Smooth muscle cell (in vitro differentiated cells): ENCODE measurements around the gene SLPI. TPM values are rescaled to one million over a fixed set of nuclear protein-coding genes. Genes with fewer than 3 reads are reported as not detected.

ENCODE experiments used
- DNase-seq: peaks from one replicate; lab custom pipeline; 2025; ENCODE audit not compliant: unreplicated experiment; lab: John Stamatoyannopoulos, UW
- H2AFZ ChIP-seq: fragments of 200-600 bp; sonication (generic); 2 replicates; pipeline ENCODE4 v1.6.0; 2016; ENCODE audit warnings: antibody characterized with exemption, low read depth, mild to moderate bottlenecking
- H3F3A ChIP-seq: fragments of 200-600 bp; sonication (generic); 2 replicates; pipeline ENCODE4 v1.6.0; 2017; ENCODE audit warnings: antibody characterized with exemption, low read depth
- H3K27ac ChIP-seq: fragments of 200-600 bp; sonication (generic); 2 replicates; pipeline ENCODE4 v1.5.1; 2016; ENCODE audit warnings: low read depth, mild to moderate bottlenecking
- H3K27me3 ChIP-seq: fragments of 200-600 bp; sonication (generic); 2 replicates; pipeline ENCODE4 v1.6.1; 2016; ENCODE audit warnings: low read depth, mild to moderate bottlenecking
- H3K36me3 ChIP-seq: fragments of 200-600 bp; sonication (generic); 2 replicates; pipeline ENCODE4 v1.5.1; 2016; ENCODE audit warnings: low read depth
- H3K4me1 ChIP-seq: fragments of 200-600 bp; sonication (generic); 2 replicates; pipeline ENCODE4 v1.5.1; 2016; ENCODE audit warnings: low read depth
- H3K4me2 ChIP-seq: fragments of 200-600 bp; sonication (generic); 2 replicates; pipeline ENCODE4 v1.6.0; 2016; ENCODE audit warnings: mild to moderate bottlenecking
- H3K4me3 ChIP-seq: fragments of 200-600 bp; sonication (generic); 2 replicates; pipeline ENCODE4 v1.5.1; 2016; ENCODE audit warnings: mild to moderate bottlenecking
- H3K79me2 ChIP-seq: fragments of 200-600 bp; sonication (generic); 2 replicates; pipeline ENCODE4 v1.6.0; 2016; ENCODE audit warnings: low read depth, mild to moderate bottlenecking
- H3K9ac ChIP-seq: fragments of 200-600 bp; sonication (generic); 2 replicates; pipeline ENCODE4 v1.6.0; 2016; ENCODE audit warnings: low read depth
- H3K9me3 ChIP-seq: fragments of 200-600 bp; sonication (generic); replicated peaks from 2 replicates; pipeline ENCODE4 v1.5.1; 2016; ENCODE audit warnings: low read depth
- H4K20me1 ChIP-seq: fragments of 200-600 bp; sonication (generic); 2 replicates; pipeline ENCODE4 v1.6.0; 2016; ENCODE audit warnings: low read depth
- CTCF ChIP-seq: fragments of 200-600 bp; sonication (generic); IDR thresholded peaks from 2 replicates; pipeline ENCODE4 v1.5.1; 2017; ENCODE audit warnings: borderline replicate concordance, mild to moderate bottlenecking, antibody characterized with exemption; ENCODE audit not compliant: insufficient read depth, poor library complexity, severe bottlenecking
- WGBS: methylation state at CpG from one replicate; pipeline ENCODE4 v1.1.7; 2016; ENCODE audit warnings: low lambda C conversion rate; 5-methylcytosine and 5-hydroxymethylcytosine counted together
- polyA plus RNA-seq: library from polyadenylated mRNA; unstranded; fragments of >200 nt; fragmentation: Nextera tagmentation; extraction: Ambion mirVana; gene quantifications from 2 replicates; pipeline ENCODE4 v1.2.1, GENCODE V29; 2016
- total RNA-seq: library from RNA; depleted of rRNA; stranded (reverse); fragments of >200 nt; gene quantifications from 2 replicates; pipeline ENCODE4 v1.2.3, GENCODE V29; 2014

The SLPI gene
- total and polyA plus RNA-seq, 2 experiments from 2014 or later: 0.63 to 3.1 TPM

GRCh38 chr20:45258664-45259063 lies 4.3 kb upstream of the SLPI start:
- Histone ChIP-seq H3K9ac (no peak overlapping the region), H3K4me1 (no peaks in the 10 kb centered on the region), H2AFZ (no peak overlapping the region), H3K36me3 (no peaks in the 10 kb centered on the region), H3F3A (no peaks in the 10 kb centered on the region), H3K9me3 (no peaks in the 10 kb centered on the region), H3K27ac (no peak overlapping the region), H4K20me1 (no peaks in the 10 kb centered on the region), H3K27me3 (peaks cover 15% of the 10 kb centered on the region), H3K79me2 (no peaks in the 10 kb centered on the region), H3K4me2 (no peak overlapping the region), H3K4me3 (no peak overlapping the region)
- no peak for DNase-seq
- TF ChIP-seq CTCF: no peak
- WGBS: 61% methylated on average over 2 of the region's 2 CpGs

- DNase-seq: no peak
- Histone ChIP-seq H3K27ac (no peak overlapping the region), H3K4me1 (no peaks in the 10 kb centered on the region), H2AFZ (no peak overlapping the region), H3K9me3 (no peaks in the 10 kb centered on the region), H3F3A (no peaks in the 10 kb centered on the region), H3K27me3 (peaks cover 15% of the 10 kb centered on the region), H3K36me3 (no peaks in the 10 kb centered on the region), H3K9ac (no peak overlapping the region), H3K4me2 (no peak overlapping the region), H3K4me3 (no peak overlapping the region), H3K79me2 (no peaks in the 10 kb centered on the region), H4K20me1 (no peaks in the 10 kb centered on the region)
- TF ChIP-seq CTCF: no peak
- WGBS: 99% methylated on average over 3 of the region's 3 CpGs
Measured at GRCh38 chr20:45258259-45258658, 3.9 kb upstream of the SLPI start.

- WGBS: 87% methylated on average over 7 of the region's 7 CpGs
- H4K20me1 ChIP-seq: no peaks in the 10 kb centered on the region
- H3K27me3 ChIP-seq: peaks cover 15% of the 10 kb centered on the region
- no peak overlapping the region for H2AFZ ChIP-seq
- no peaks in the 10 kb centered on the region for H3K4me1 ChIP-seq
- H3K9me3 ChIP-seq: no peaks in the 10 kb centered on the region
- H3F3A ChIP-seq: no peaks in the 10 kb centered on the region
- no peaks in the 10 kb centered on the region for H3K36me3 ChIP-seq
- H3K4me3 ChIP-seq: no peak overlapping the region
- H3K4me2 ChIP-seq: no peak overlapping the region
- no peak overlapping the region for H3K9ac ChIP-seq
- no peak for DNase-seq
- no peak for TF ChIP-seq CTCF
- no peaks in the 10 kb centered on the region for H3K79me2 ChIP-seq
- H3K27ac ChIP-seq: no peak overlapping the region
Measured at GRCh38 chr20:45257711-45258110, 3.3 kb upstream of the SLPI start.

- H3K9ac ChIP-seq: no peak overlapping the region
- WGBS: 96% methylated on average over 3 of the region's 3 CpGs
- no peak overlapping the region for H3K27ac ChIP-seq
- H3K4me1 ChIP-seq: no peaks in the 10 kb centered on the region
- no peak for DNase-seq
- H3K27me3 ChIP-seq: peaks cover 15% of the 10 kb centered on the region
- no peak for TF ChIP-seq CTCF
- no peak overlapping the region for H3K4me2 ChIP-seq
- H3K79me2 ChIP-seq: no peaks in the 10 kb centered on the region
- H3K4me3 ChIP-seq: no peak overlapping the region
- H3K9me3 ChIP-seq: no peaks in the 10 kb centered on the region
- H3F3A ChIP-seq: no peaks in the 10 kb centered on the region
- H4K20me1 ChIP-seq: no peaks in the 10 kb centered on the region
- H3K36me3 ChIP-seq: no peaks in the 10 kb centered on the region
- no peak overlapping the region for H2AFZ ChIP-seq
Measured at GRCh38 chr20:45257161-45257560, 2.8 kb upstream of the SLPI start.
